AG04450 (cell line): Measurements from ENCODE around the gene CARF. TPM values are rescaled to one million over a fixed set of nuclear protein-coding genes. Genes with fewer than 3 reads are reported as not detected.

ENCODE experiments used
- CTCF ChIA-PET: fragments of 300-600, 350-600 bp; formaldehyde crosslinking; extraction: SDS; loops from one replicate; lab custom pipeline; 2022; ENCODE audit warnings: antibody characterized with exemption, inconsistent platforms; lab: Charles Lee
- POLR2A ChIA-PET: fragments of 350-600 bp; formaldehyde crosslinking; extraction: SDS; loops from one replicate; lab custom pipeline; 2021; ENCODE audit warnings: antibody characterized with exemption, inconsistent platforms; lab: Yijun Ruan, JAX
- DNase-seq: peaks from one replicate; pipeline ENCODE4 v3.0.0-alpha.2; 2011; ENCODE audit warnings: low read depth, low spot score
- H3K27ac ChIP-seq: one replicate; pipeline ENCODE4 v1.5.1; 2012; ENCODE audit warnings: low read depth, low read length, control low read depth
- H3K27me3 ChIP-seq: one replicate; pipeline ENCODE4 v1.6.0; 2012; ENCODE audit warnings: low read length; ENCODE audit not compliant: control insufficient read depth, insufficient read depth
- H3K4me3 ChIP-seq: 2 replicates; pipeline ENCODE4 v1.5.1; 2011; ENCODE audit warnings: mild to moderate bottlenecking, low read depth, low read length, control low read depth
- H3K9me3 ChIP-seq: 2 replicates; pipeline ENCODE4 v1.5.1; 2012; ENCODE audit warnings: low read length; ENCODE audit not compliant: control insufficient read depth, insufficient read depth
- CTCF ChIP-seq: IDR thresholded peaks from 2 replicates; pipeline ENCODE4 v1.5.1; 2011; ENCODE audit warnings: low read depth, low read length, control low read depth, inconsistent platforms
- polyA plus RNA-seq: library from polyadenylated mRNA; depleted of rRNA; stranded (reverse); fragments of >200 nt; gene quantifications from 2 replicates; pipeline ENCODE4 v1.2.3, GENCODE V29; 2011

The CARF gene
- polyA plus RNA-seq, 1 experiment = 7.5 TPM

- no peak overlapping the region for H3K4me3 ChIP-seq
- no peak overlapping the region for H3K27ac ChIP-seq
- H3K9me3 ChIP-seq = no peaks in the 10 kb centered on the region
- ChIA-PET CTCF (interaction anchor here (0.6 kb wide), 1 partner anchor 1590 kb away, joined by 5 read pairs; no protein-coding TSS in a partner anchor), POLR2A (no interaction called here)
- TF ChIP-seq CTCF = no peak
- no peaks in the 10 kb centered on the region for H3K27me3 ChIP-seq
- DNase-seq = no peak
Observed at GRCh38 chr2:202918860-202919259, 6.8 kb downstream of the CARF start.

- CTCF ChIA-PET = interaction anchor here (0.9 kb wide), 1 partner anchor 37 kb away, joined by 3 read pairs; no protein-coding TSS in a partner anchor
- DNase-seq = no peak
- no peak for TF ChIP-seq CTCF
Observed at GRCh38 chr2:202932425-202933138, 20.5 kb downstream of the CARF start.

GRCh38 chr2:202933139-202933510, 21.1 kb downstream of the CARF start:
- no peak for DNase-seq
- no peak overlapping the region for H3K4me3 ChIP-seq
- ChIA-PET CTCF (interaction anchor here (0.9 kb wide), 1 partner anchor 37 kb away, joined by 3 read pairs; no protein-coding TSS in a partner anchor), POLR2A (interaction anchor here (0.6 to 1.1 kb wide), 3 partner anchors 22 to 669 kb away, joined by 3 to 14 read pairs (median 3); partner anchors contain the start of gene WDR12)
- no peak overlapping the region for H3K27ac ChIP-seq
- no peaks in the 10 kb centered on the region for H3K27me3 ChIP-seq
- H3K9me3 ChIP-seq = no peaks in the 10 kb centered on the region
- TF ChIP-seq CTCF = no peak

More at GRCh38 chr2:202932425-202933138, 20.5 kb downstream of the CARF start:
- POLR2A ChIA-PET = interaction anchor here (0.6 to 1.1 kb wide), 3 partner anchors 21 to 668 kb away, joined by 3 to 14 read pairs (median 3); partner anchors contain the start of gene WDR12
- Histone ChIP-seq H3K9me3 (no peaks in the 10 kb centered on the region), H3K27me3 (no peaks in the 10 kb centered on the region), H3K27ac (no peak overlapping the region), H3K4me3 (no peak overlapping the region)

- no peak for TF ChIP-seq CTCF
- no peak for DNase-seq
- ChIA-PET POLR2A (no interaction called here), CTCF (interaction anchor here (0.5 kb wide), 1 partner anchor 153 kb away, joined by 3 read pairs; no protein-coding TSS in a partner anchor)
- Histone ChIP-seq H3K27ac (no peak overlapping the region), H3K4me3 (no peak overlapping the region), H3K27me3 (no peaks in the 10 kb centered on the region), H3K9me3 (no peaks in the 10 kb centered on the region)
Observed at GRCh38 chr2:202933958-202934357, 21.9 kb downstream of the CARF start.

GRCh38 chr2:202934456-202934855, 22.4 kb downstream of the CARF start:
- CTCF ChIA-PET = no interaction called here
- Histone ChIP-seq H3K27me3 (no peaks in the 10 kb centered on the region), H3K27ac (no peak overlapping the region), H3K9me3 (no peaks in the 10 kb centered on the region), H3K4me3 (no peak overlapping the region)
- no peak for DNase-seq
- POLR2A ChIA-PET = no interaction called here
- no peak for TF ChIP-seq CTCF
